Measurements from ENCODE around the gene NELL2. TPM values are rescaled to one million over a fixed set of nuclear protein-coding genes. Genes with fewer than 3 reads are reported as not detected.

The NELL2 gene
- total RNA-seq, 2 donors from 2014 or later = 0.31 to 0.52 TPM

- no peak for DNase-seq (ENCODE audit: low spot score)
- TF ChIP-seq, protein P1, sequence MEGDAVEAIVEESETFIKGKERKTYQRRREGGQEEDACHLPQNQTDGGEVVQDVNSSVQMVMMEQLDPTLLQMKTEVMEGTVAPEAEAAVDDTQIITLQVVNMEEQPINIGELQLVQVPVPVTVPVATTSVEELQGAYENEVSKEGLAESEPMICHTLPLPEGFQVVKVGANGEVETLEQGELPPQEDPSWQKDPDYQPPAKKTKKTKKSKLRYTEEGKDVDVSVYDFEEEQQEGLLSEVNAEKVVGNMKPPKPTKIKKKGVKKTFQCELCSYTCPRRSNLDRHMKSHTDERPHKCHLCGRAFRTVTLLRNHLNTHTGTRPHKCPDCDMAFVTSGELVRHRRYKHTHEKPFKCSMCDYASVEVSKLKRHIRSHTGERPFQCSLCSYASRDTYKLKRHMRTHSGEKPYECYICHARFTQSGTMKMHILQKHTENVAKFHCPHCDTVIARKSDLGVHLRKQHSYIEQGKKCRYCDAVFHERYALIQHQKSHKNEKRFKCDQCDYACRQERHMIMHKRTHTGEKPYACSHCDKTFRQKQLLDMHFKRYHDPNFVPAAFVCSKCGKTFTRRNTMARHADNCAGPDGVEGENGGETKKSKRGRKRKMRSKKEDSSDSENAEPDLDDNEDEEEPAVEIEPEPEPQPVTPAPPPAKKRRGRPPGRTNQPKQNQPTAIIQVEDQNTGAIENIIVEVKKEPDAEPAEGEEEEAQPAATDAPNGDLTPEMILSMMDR (IDR thresholded peaks at IDR 0.05) = no peak
Observed at GRCh38 chr12:44502681-44503080, 373.4 kb downstream of the NELL2 start.

DNA sequence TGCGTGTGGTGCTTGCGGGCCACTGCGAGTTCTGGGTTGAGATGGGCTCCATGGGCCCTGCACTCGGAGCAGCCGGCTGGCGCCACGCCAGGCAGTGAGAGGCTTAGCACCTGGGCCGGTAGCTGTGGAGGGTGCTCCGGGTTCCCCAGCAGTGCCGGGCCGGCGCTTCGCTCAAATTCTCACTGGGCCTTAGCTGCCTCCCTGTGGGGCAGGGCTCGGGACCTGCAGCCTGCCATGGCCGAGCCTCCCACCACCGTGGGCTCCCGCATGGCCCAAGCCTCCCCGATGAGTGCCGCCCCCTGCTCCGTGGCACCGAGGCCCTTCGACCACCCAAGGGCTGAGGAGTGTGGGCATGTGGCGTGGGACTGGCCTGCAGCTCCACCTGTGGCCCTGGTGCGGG is 375.7 kb downstream of the NELL2 start:
- DNase-seq (ENCODE audit: low spot score) = no peak
- Histone ChIP-seq H3K27me3 (no peaks in the 10 kb centered on the region), H3K36me3 (no peaks in the 10 kb centered on the region), H3K4me3 (no peak overlapping the region), H3K4me1 (no peaks in the 10 kb centered on the region), H3K9me3 (no peaks in the 10 kb centered on the region), H3K27ac (no peak overlapping the region)
- TF ChIP-seq, protein P1 (IDR thresholded peaks at IDR 0.05) = no peak

More at GRCh38 chr12:44502681-44503080, 373.4 kb downstream of the NELL2 start:
- Histone ChIP-seq H3K27ac (no peak overlapping the region), H3K27me3 (no peaks in the 10 kb centered on the region), H3K4me1 (no peaks in the 10 kb centered on the region), H3K36me3 (no peaks in the 10 kb centered on the region), H3K9me3 (no peaks in the 10 kb centered on the region), H3K4me3 (no peak overlapping the region)

GRCh38 chr12:44497044-44497443 is 379.1 kb downstream of the NELL2 start:
- Histone ChIP-seq H3K4me1 (no peaks in the 10 kb centered on the region), H3K27ac (no peak overlapping the region), H3K27me3 (no peaks in the 10 kb centered on the region), H3K9me3 (peaks cover 0 to 10% of the 10 kb centered on the region in 2 donors), H3K36me3 (no peaks in the 10 kb centered on the region), H3K4me3 (no peak overlapping the region)
- TF ChIP-seq, protein P1 (IDR thresholded peaks at IDR 0.05) = no peak
- DNase-seq (ENCODE audit: low spot score) = no peak

- H3K27me3 ChIP-seq = no peaks in the 10 kb centered on the region
- peaks cover 0 to 10% of the 10 kb centered on the region in 2 donors for H3K9me3 ChIP-seq
- DNase-seq (ENCODE audit: low spot score) = no peak
- H3K4me3 ChIP-seq = no peak overlapping the region
- no peak overlapping the region for H3K27ac ChIP-seq
- TF ChIP-seq, protein P1 (IDR thresholded peaks at IDR 0.05) = no peak
- no peaks in the 10 kb centered on the region for H3K36me3 ChIP-seq
- H3K4me1 ChIP-seq = no peaks in the 10 kb centered on the region
Observed at GRCh38 chr12:44490181-44490580, 385.9 kb downstream of the NELL2 start.

DNA sequence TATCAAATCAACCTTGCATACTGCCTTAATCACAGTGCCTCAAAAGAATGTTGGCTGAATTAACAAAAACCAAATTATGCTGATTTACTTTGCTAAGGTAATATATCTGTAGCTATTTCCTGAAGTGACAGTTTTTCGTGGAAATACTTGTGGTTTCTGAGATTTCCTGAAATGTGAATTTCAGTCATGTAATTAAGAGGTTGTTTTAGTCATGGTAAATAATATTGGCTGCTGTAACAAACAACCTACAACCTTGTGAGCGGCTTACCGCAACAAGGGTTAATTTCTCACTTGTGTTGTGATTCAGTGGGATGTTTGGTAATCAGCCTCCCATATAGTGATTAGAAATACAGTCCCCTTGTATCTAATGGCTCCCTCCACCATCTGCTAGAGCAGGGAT is 387.9 kb downstream of the NELL2 start:
- Histone ChIP-seq H3K4me1 (no peaks in the 10 kb centered on the region), H3K9me3 (no peaks in the 10 kb centered on the region), H3K4me3 (no peak overlapping the region), H3K27me3 (no peaks in the 10 kb centered on the region), H3K27ac (no peak overlapping the region), H3K36me3 (no peaks in the 10 kb centered on the region)
- TF ChIP-seq, protein P1 (IDR thresholded peaks at IDR 0.05) = no peak
- DNase-seq (ENCODE audit: low spot score) = no peak

DNA sequence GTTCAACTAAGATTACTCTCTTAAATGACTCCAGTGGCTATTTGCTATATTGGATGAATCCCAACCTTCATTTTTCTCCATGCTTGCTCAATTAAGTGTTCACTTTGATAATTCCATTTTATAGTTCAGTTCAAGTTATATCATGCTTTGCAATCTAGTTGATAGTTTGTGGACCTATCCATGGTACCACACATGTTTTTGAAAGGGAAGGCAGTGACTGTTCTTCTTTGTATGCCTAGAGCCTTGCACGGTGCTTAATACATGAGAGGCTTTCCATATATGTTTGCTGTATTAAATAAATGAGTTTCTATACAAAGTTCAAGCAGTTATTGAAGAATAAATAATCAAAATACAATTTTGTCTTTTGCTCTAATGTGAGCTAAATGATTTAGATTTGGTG is 391.3 kb downstream of the NELL2 start:
- H3K4me3 ChIP-seq = no peak overlapping the region
- H3K4me1 ChIP-seq = no peaks in the 10 kb centered on the region
- no peak overlapping the region for H3K27ac ChIP-seq
- H3K27me3 ChIP-seq = no peaks in the 10 kb centered on the region
- no peaks in the 10 kb centered on the region for H3K36me3 ChIP-seq
- TF ChIP-seq, protein P1 (IDR thresholded peaks at IDR 0.05) = no peak
- DNase-seq (ENCODE audit: low spot score) = no peak
- H3K9me3 ChIP-seq = no peaks in the 10 kb centered on the region

All from right atrium auricular region (tissue), 2 donors.